PFSK-1 (cell line): ENCODE measurements around the gene TNFSF8.

ENCODE experiments used
- FOXP2 ChIP-seq: optimal IDR thresholded peaks from 2 replicates; pipeline ENCODE3; 2011; ENCODE audit warnings: borderline replicate concordance, control low read depth, inconsistent platforms; ENCODE audit not compliant: insufficient read depth; ENCODE audit errors: extremely low read length, extremely low read depth
- POLR2AphosphoS5 ChIP-seq: IDR thresholded peaks from 2 replicates; pipeline ENCODE4 v1.6.1; 2012; ENCODE audit warnings: low read depth, mild to moderate bottlenecking, control low read depth, low read length, moderate library complexity
- REST ChIP-seq, 2 experiments: IDR thresholded peaks; 2 replicates each; pipeline versions ENCODE4 v1.6.1 to v1.8.0; 2011 to 2012; ENCODE audit warnings: low read depth in 2 of 2, low read length in 2 of 2, control low read depth in 1 of 2, inconsistent platforms in 1 of 2, mild to moderate bottlenecking in 1 of 2, moderate library complexity in 1 of 2; ENCODE audit not compliant: insufficient read depth in 1 of 2
- SIN3A ChIP-seq: IDR thresholded peaks from 2 replicates; pipeline ENCODE4 v1.6.1; 2012; ENCODE audit warnings: mild to moderate bottlenecking, low read length, moderate library complexity, borderline replicate concordance; ENCODE audit not compliant: insufficient read depth
- TAF1 ChIP-seq: IDR thresholded peaks from 2 replicates; pipeline ENCODE4 v1.6.1; 2012; ENCODE audit warnings: low read length, control low read depth, borderline replicate concordance; ENCODE audit not compliant: insufficient read depth

The TNFSF8 gene

GRCh38 chr9:114908805-114909448 is 21.5 kb downstream of the TNFSF8 start:
- TF ChIP-seq REST (IDR thresholded peaks at IDR 0.05; ENCODE audit: insufficient read depth in 1 of 2, low read depth in 2 of 2, low read length in 2 of 2), result no peak
- TF ChIP-seq FOXP2, result no peak
- no peak for TF ChIP-seq SIN3A

GRCh38 chr9:114908104-114908622 is 22.2 kb downstream of the TNFSF8 start:
- TF ChIP-seq REST (IDR thresholded peaks at IDR 0.05; ENCODE audit: insufficient read depth in 1 of 2, low read depth in 2 of 2, low read length in 2 of 2) (no peak), SIN3A (no peak), POLR2AphosphoS5 (no peak), FOXP2 (no peak), TAF1 (no peak)

- no peak for TF ChIP-seq REST (IDR thresholded peaks at IDR 0.05; ENCODE audit: insufficient read depth in 1 of 2, low read depth in 2 of 2, low read length in 2 of 2)
- no peak for TF ChIP-seq POLR2AphosphoS5
- TF ChIP-seq TAF1, result no peak
- TF ChIP-seq SIN3A, result no peak
- TF ChIP-seq FOXP2, result no peak
Observed at GRCh38 chr9:114906922-114907571, 23.3 kb downstream of the TNFSF8 start.

GRCh38 chr9:114905170-114905940 is 25.0 kb downstream of the TNFSF8 start:
- no peak for TF ChIP-seq REST (IDR thresholded peaks at IDR 0.05; ENCODE audit: insufficient read depth in 1 of 2, low read depth in 2 of 2, low read length in 2 of 2)
